ENCODE results near the gene ROBO2.
A peak's percentile ranks its signal among the peaks of the same experiment; 100 is the strongest.

- no peak for TF ChIP-seq BHLHE40 (IDR thresholded peaks at IDR 0.05; ENCODE audit: borderline replicate concordance)
- TF ChIP-seq CTBP1 (IDR thresholded peaks at IDR 0.05; ENCODE audit: borderline replicate concordance), result no peak
- no peak for TF ChIP-seq ELF4 (IDR thresholded peaks at IDR 0.05)
- TF ChIP-seq FOXK2 (IDR thresholded peaks at IDR 0.05), result no peak
- no peak for TF ChIP-seq SP1 (IDR thresholded peaks at IDR 0.05)
- no peak for TF ChIP-seq LEF1 (IDR thresholded peaks at IDR 0.05; ENCODE audit: borderline replicate concordance)
- TF ChIP-seq TARDBP (IDR thresholded peaks at IDR 0.05), result no peak
- no peak for TF ChIP-seq FOXM1 (IDR thresholded peaks at IDR 0.05; ENCODE audit: borderline replicate concordance)
- no peak for TF ChIP-seq HDGF (IDR thresholded peaks at IDR 0.05; ENCODE audit: borderline replicate concordance)
- no peak for TF ChIP-seq FOXA1 (IDR thresholded peaks at IDR 0.05)
- TF ChIP-seq NFRKB (IDR thresholded peaks at IDR 0.05), result no peak
- TF ChIP-seq PKNOX1 (IDR thresholded peaks at IDR 0.05), result peak; percentile 57; the same call in 1 of the 2 replicates
These were observed 99.7 kb downstream of the ROBO2 start for GRCh38 chr3:77139624-77140023.

Data from HEK293T (cell line).